PC-3 (cell line): ENCODE results near the gene OSTM1.
"Not testable (repeated sequence)": the region's sequence is repeated elsewhere in the genome, so short reads cannot be mapped to it uniquely, and the experiment has no call there.

Experiments
- EZH2 ChIP-seq: fragments of 300-600 bp; sonication (generic); IDR thresholded peaks from one replicate; pipeline ENCODE4 v1.6.1; 2017; ENCODE audit warnings: antibody characterized with exemption, mild to moderate bottlenecking, low read length; ENCODE audit not compliant: unreplicated experiment
- TF ChIP-seq, protein P1 (sequence below): fragments of 300-600 bp; sonication (generic); conservative IDR thresholded peaks from 2 replicates; pipeline ENCODE4 v1.5.1; 2017; ENCODE audit warnings: antibody characterized with exemption, low read depth, mild to moderate bottlenecking, low read length

DNA sequence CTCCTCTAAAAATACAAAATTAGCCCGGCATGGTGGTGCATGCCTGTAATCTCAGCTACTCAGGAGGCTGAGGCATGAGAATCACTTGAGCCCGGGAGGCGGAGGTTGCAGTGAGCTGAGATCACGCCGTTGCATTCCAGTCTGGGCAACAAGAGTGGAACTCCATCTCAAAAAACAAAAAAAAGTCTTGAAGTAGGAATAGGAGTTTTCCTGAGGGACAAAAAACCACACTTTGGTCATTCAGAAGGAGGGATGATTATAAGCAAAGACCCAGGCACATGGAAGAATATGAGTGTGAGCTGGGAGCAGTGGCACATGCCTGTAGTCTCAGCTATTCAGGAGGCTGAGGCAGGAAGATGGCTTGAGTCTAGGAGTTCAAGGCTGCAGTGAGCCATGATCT, 74.3 kb downstream of the OSTM1 start:
- TF ChIP-seq, protein P1, sequence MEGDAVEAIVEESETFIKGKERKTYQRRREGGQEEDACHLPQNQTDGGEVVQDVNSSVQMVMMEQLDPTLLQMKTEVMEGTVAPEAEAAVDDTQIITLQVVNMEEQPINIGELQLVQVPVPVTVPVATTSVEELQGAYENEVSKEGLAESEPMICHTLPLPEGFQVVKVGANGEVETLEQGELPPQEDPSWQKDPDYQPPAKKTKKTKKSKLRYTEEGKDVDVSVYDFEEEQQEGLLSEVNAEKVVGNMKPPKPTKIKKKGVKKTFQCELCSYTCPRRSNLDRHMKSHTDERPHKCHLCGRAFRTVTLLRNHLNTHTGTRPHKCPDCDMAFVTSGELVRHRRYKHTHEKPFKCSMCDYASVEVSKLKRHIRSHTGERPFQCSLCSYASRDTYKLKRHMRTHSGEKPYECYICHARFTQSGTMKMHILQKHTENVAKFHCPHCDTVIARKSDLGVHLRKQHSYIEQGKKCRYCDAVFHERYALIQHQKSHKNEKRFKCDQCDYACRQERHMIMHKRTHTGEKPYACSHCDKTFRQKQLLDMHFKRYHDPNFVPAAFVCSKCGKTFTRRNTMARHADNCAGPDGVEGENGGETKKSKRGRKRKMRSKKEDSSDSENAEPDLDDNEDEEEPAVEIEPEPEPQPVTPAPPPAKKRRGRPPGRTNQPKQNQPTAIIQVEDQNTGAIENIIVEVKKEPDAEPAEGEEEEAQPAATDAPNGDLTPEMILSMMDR: not testable (repeated sequence)
- not testable (repeated sequence) for TF ChIP-seq EZH2
